IMR-90 (cell line): ENCODE measurements around the gene TOR2A. TPM values are rescaled to one million over a fixed set of nuclear protein-coding genes. Genes with fewer than 3 reads are reported as not detected.

ENCODE experiments used
- ATAC-seq: fragments of 200-7000 bp; cut with Tn5 transposase; 2 replicates; pipeline ENCODE4 v1.9.1; 2020; ENCODE audit warnings: low read depth, mild to moderate bottlenecking, moderate library complexity
- BruUV-seq: library from RNA; stranded (reverse); fragments of 400-500 nt; replicated peaks from 2 replicates; lab custom pipeline; 2021; lab: Mats Ljungman, UMichigan
- CTCF ChIA-PET: fragments of 300-600 bp; formaldehyde crosslinking; extraction: SDS; loops from one replicate; lab custom pipeline; 2021; ENCODE audit warnings: antibody characterized with exemption; lab: Yijun Ruan, JAX
- POLR2A ChIA-PET: fragments of 300-600 bp; sonication (Branson Sonifier 250); formaldehyde crosslinking; loops from one replicate; lab custom pipeline; 2022; ENCODE audit warnings: antibody characterized with exemption; ENCODE audit not compliant: unreplicated experiment; lab: Charles Lee
- DNase-seq: peaks from one replicate; pipeline ENCODE4 v3.0.0; 2013
- H2AFZ ChIP-seq: replicated peaks from 2 replicates; pipeline ENCODE3; 2013; ENCODE audit warnings: low read length, mild to moderate bottlenecking; ENCODE audit not compliant: poor library complexity
- H2AK5ac ChIP-seq: 2 replicates; pipeline ENCODE4 v1.6.1; 2013; ENCODE audit warnings: low read depth, low read length, inconsistent platforms
- H2AK9ac ChIP-seq: replicated peaks from 2 replicates; pipeline ENCODE3; 2013; ENCODE audit warnings: mild to moderate bottlenecking, low read depth, low read length, moderate library complexity; ENCODE audit not compliant: poor library complexity
- H2BK120ac ChIP-seq: 2 replicates; pipeline ENCODE4 v1.6.1; 2013; ENCODE audit warnings: low read depth, low read length, inconsistent platforms
- H2BK15ac ChIP-seq: 3 replicates; pipeline ENCODE4 v1.6.1; 2013; ENCODE audit warnings: low read depth, low read length, inconsistent platforms
- H2BK20ac ChIP-seq: 2 replicates; pipeline ENCODE4 v1.6.1; 2013; ENCODE audit warnings: low read depth, mild to moderate bottlenecking, inconsistent platforms, low read length, moderate library complexity
- H2BK5ac ChIP-seq: 2 replicates; pipeline ENCODE4 v1.6.1; 2013; ENCODE audit warnings: mild to moderate bottlenecking, low read depth, low read length, inconsistent platforms; ENCODE audit not compliant: poor library complexity, severe bottlenecking
- H3K14ac ChIP-seq: replicated peaks from 2 replicates; pipeline ENCODE4 v1.6.1; 2013; ENCODE audit warnings: low read depth, low read length, inconsistent platforms
- H3K18ac ChIP-seq: 2 replicates; pipeline ENCODE4 v1.6.1; 2013; ENCODE audit warnings: low read depth, low read length, control low read depth
- H3K23ac ChIP-seq: 2 replicates; pipeline ENCODE4 v1.6.1; 2013; ENCODE audit warnings: low read depth, low read length, inconsistent platforms
- H3K27ac ChIP-seq: 2 replicates; pipeline ENCODE4 v1.5.1; 2013; ENCODE audit warnings: mild to moderate bottlenecking, control low read depth, low read length; ENCODE audit not compliant: insufficient read depth
- H3K27me3 ChIP-seq: 2 replicates; pipeline ENCODE4 v1.6.1; 2013; ENCODE audit warnings: low read length; ENCODE audit not compliant: control insufficient read depth, insufficient read depth
- H3K36me3 ChIP-seq: 2 replicates; pipeline ENCODE4 v1.6.1; 2013; ENCODE audit warnings: low read length, mixed read lengths; ENCODE audit not compliant: control insufficient read depth, insufficient read depth
- H3K4ac ChIP-seq: 2 replicates; pipeline ENCODE4 v1.6.1; 2013; ENCODE audit warnings: low read depth, low read length, inconsistent platforms
- H3K4me1 ChIP-seq: 2 replicates; pipeline ENCODE4 v1.6.1; 2013; ENCODE audit warnings: low read length, mixed read lengths; ENCODE audit not compliant: control insufficient read depth, insufficient read depth
- H3K4me2 ChIP-seq: 2 replicates; pipeline ENCODE4 v1.6.1; 2013; ENCODE audit warnings: low read depth, mild to moderate bottlenecking, control low read depth, low read length, moderate library complexity
- H3K4me3 ChIP-seq: 2 replicates; pipeline ENCODE4 v1.5.1; 2013; ENCODE audit warnings: low read depth, mild to moderate bottlenecking, control low read depth, low read length, moderate library complexity; ENCODE audit not compliant: insufficient read depth
- H3K56ac ChIP-seq: 2 replicates; pipeline ENCODE4 v1.6.1; 2013; ENCODE audit warnings: low read length, inconsistent platforms; ENCODE audit not compliant: insufficient read depth; ENCODE audit errors: extremely low read depth
- H3K79me1 ChIP-seq, 2 experiments: 2 replicates each; pipeline ENCODE4 v1.6.1; 2013; ENCODE audit warnings: low read length in 2 of 2, inconsistent platforms in 1 of 2, low read depth in 1 of 2
- H3K9ac ChIP-seq: 2 replicates; pipeline ENCODE4 v1.6.1; 2013; ENCODE audit warnings: low read depth, low read length, control low read depth
- H3K9me1 ChIP-seq: 2 replicates; pipeline ENCODE4 v1.6.1; 2013; ENCODE audit warnings: low read length, inconsistent platforms; ENCODE audit not compliant: insufficient read depth
- H3K9me3 ChIP-seq: 2 replicates; pipeline ENCODE4 v1.6.1; 2013; ENCODE audit warnings: low read length; ENCODE audit not compliant: control insufficient read depth, insufficient read depth
- H4K20me1 ChIP-seq: 2 replicates; pipeline ENCODE4 v1.6.1; 2013; ENCODE audit warnings: low read length, inconsistent platforms; ENCODE audit not compliant: insufficient read depth
- H4K5ac ChIP-seq: 2 replicates; pipeline ENCODE4 v1.6.1; 2013; ENCODE audit warnings: mild to moderate bottlenecking, low read depth, low read length, control low read depth
- H4K8ac ChIP-seq, 2 experiments: 2 replicates each; pipeline ENCODE4 v1.6.1; 2013; ENCODE audit warnings: low read depth in 2 of 2, low read length in 2 of 2, control low read depth in 1 of 2, inconsistent platforms in 1 of 2
- H4K91ac ChIP-seq: 2 replicates; pipeline ENCODE4 v1.6.1; 2013; ENCODE audit warnings: low read depth, low read length, inconsistent platforms; ENCODE audit not compliant: insufficient read depth
- BHLHE40 ChIP-seq: fragments of 150-350 bp; IDR thresholded peaks from 2 replicates; pipeline ENCODE4 v1.6.1; 2016; ENCODE audit warnings: mild to moderate bottlenecking, low read depth, low read length
- CEBPB ChIP-seq: IDR thresholded peaks from 2 replicates; pipeline ENCODE4 v1.6.1; 2012; ENCODE audit warnings: low read depth, low read length, improper control_type of control experiment
- CHD1 ChIP-seq: IDR thresholded peaks from 2 replicates; pipeline ENCODE4 v1.6.1; 2012; ENCODE audit warnings: low read depth, low read length, improper control_type of control experiment
- ELK1 ChIP-seq: fragments of 150-350 bp; IDR thresholded peaks from 2 replicates; pipeline ENCODE4 v1.6.1; 2016; ENCODE audit warnings: low read depth, mild to moderate bottlenecking, low read length, moderate library complexity, borderline replicate concordance
- FOS ChIP-seq: fragments of 150-350 bp; IDR thresholded peaks from 2 replicates; pipeline ENCODE4 v1.6.1; 2016; ENCODE audit warnings: low read depth, low read length
- MAFK ChIP-seq: IDR thresholded peaks from 2 replicates; pipeline ENCODE4 v1.6.1; 2012; ENCODE audit warnings: low read depth, low read length, improper control_type of control experiment
- MAZ ChIP-seq: IDR thresholded peaks from 2 replicates; pipeline ENCODE4 v1.6.1; 2012; ENCODE audit warnings: low read depth, mild to moderate bottlenecking, low read length, improper control_type of control experiment, moderate library complexity, borderline replicate concordance
- MXI1 ChIP-seq: IDR thresholded peaks from 2 replicates; pipeline ENCODE4 v1.6.1; 2012; ENCODE audit warnings: low read depth, mild to moderate bottlenecking, low read length, moderate library complexity, borderline replicate concordance
- NFE2L2 ChIP-seq: fragments of 150-350 bp; IDR thresholded peaks from 2 replicates; pipeline ENCODE4 v1.6.1; 2016; ENCODE audit warnings: low read depth, mild to moderate bottlenecking, low read length
- POLR2A ChIP-seq: IDR thresholded peaks from 2 replicates; pipeline ENCODE4 v1.6.1; 2012; ENCODE audit warnings: mild to moderate bottlenecking, low read depth, low read length
- RAD21 ChIP-seq: IDR thresholded peaks from 2 replicates; pipeline ENCODE4 v1.6.1; 2012; ENCODE audit warnings: low read length, improper control_type of control experiment
- RCOR1 ChIP-seq: IDR thresholded peaks from 2 replicates; pipeline ENCODE4 v1.6.1; 2012; ENCODE audit warnings: mild to moderate bottlenecking, low read length, improper control_type of control experiment; ENCODE audit not compliant: insufficient replicate concordance
- RFX5 ChIP-seq: IDR thresholded peaks from 2 replicates; pipeline ENCODE4 v1.8.0; 2012; ENCODE audit warnings: low read depth, mild to moderate bottlenecking, low read length, moderate library complexity
- SMC3 ChIP-seq: fragments of 150-350 bp; IDR thresholded peaks from 2 replicates; pipeline ENCODE4 v1.6.1; 2016; ENCODE audit warnings: low read depth, mild to moderate bottlenecking, antibody characterized with exemption, low read length, moderate library complexity
- USF2 ChIP-seq: fragments of 150-350 bp; IDR thresholded peaks from 2 replicates; pipeline ENCODE4 v1.6.1; 2017; ENCODE audit warnings: mild to moderate bottlenecking, antibody characterized with exemption, low read length, low read depth
- WGBS, 2 experiments: methylation state at CpG; one replicate each; pipeline versions ENCODE4 v1.1.5 to v1.1.7; 2013; ENCODE audit warnings: missing lambda C conversion rate in 2 of 2; ENCODE audit not compliant: insufficient read length in 1 of 2; ENCODE audit errors: extremely low coverage in 2 of 2; 5-methylcytosine and 5-hydroxymethylcytosine counted together
- dilution Hi-C: fragments of 300-500 bp; cut with HindIII; formaldehyde crosslinking; loops from one replicate; pipeline ENCODE4 v1.14.3; 2018; ENCODE audit warnings: low sequenced_read_pairs; ENCODE audit not compliant: unreplicated experiment
- in situ Hi-C: fragments of 300-500 bp; cut with MboI; formaldehyde crosslinking; loops from 3 replicates; pipeline ENCODE4 v1.14.3; 2019; ENCODE audit warnings: low sequenced_read_pairs, inconsistent platforms, mixed read lengths
- intact Hi-C: fragments of 100-400 bp; cut with micrococcal nuclease; formaldehyde crosslinking; loops from 2 replicates; pipeline ENCODE4 v1.10.0; 2022
- polyA plus RNA-seq, 3 experiments: library from polyadenylated mRNA; depleted of rRNA; stranded (reverse); fragments of >200 nt; gene quantifications; 2 replicates each; pipeline ENCODE4 v1.2.3, GENCODE V29; 2012; ENCODE audit warnings: low replicate concordance in 1 of 3
- total RNA-seq: library from RNA; depleted of rRNA; stranded (reverse); fragments of >200 nt; gene quantifications from 2 replicates; pipeline ENCODE4 v1.2.3, GENCODE V29; 2012

Gene TOR2A
- total and polyA plus RNA-seq, 2 of the 4 experiments (the other 2 are of a cell fraction): 0.90 to 12.5 TPM

GRCh38 chr9:127761061-127761460 lies 26.0 kb upstream of the TOR2A start:
- no peak overlapping the region for H2BK15ac ChIP-seq
- H3K4me1 ChIP-seq: no peaks in the 10 kb centered on the region
- H3K79me1 ChIP-seq: no peaks in the 10 kb centered on the region
- WGBS, 2 experiments: 57% methylated on average over 1 of the region's 5 CpGs; no CpG with 5 or more reads in 1 of the 2 experiments
- ATAC-seq (no peak), DNase-seq (no peak)
- no peak overlapping the region for H2BK5ac ChIP-seq
- no peaks in the 10 kb centered on the region for H3K36me3 ChIP-seq
- dilution Hi-C loops (no loop called here), in situ Hi-C loops (no loop called here), intact Hi-C loops (no loop called here)
- H2AFZ ChIP-seq: no peak overlapping the region
- H2BK20ac ChIP-seq: no peak overlapping the region
- BruUV-seq: no TSS peak
- no peak overlapping the region for H3K27ac ChIP-seq
- no peak overlapping the region for H3K18ac ChIP-seq
- H3K56ac ChIP-seq: no peak overlapping the region
- H3K9me1 ChIP-seq: no peaks in the 10 kb centered on the region
- H4K8ac ChIP-seq: no peak overlapping the region
- ChIA-PET POLR2A (no interaction called here), CTCF (no interaction called here)
- H3K27me3 ChIP-seq: peaks cover 39% of the 10 kb centered on the region
- H2BK120ac ChIP-seq: no peak overlapping the region
- no peak overlapping the region for H4K91ac ChIP-seq
- H3K23ac ChIP-seq: no peak overlapping the region
- H2AK5ac ChIP-seq: no peak overlapping the region
- H3K4me2 ChIP-seq: no peak overlapping the region
- no peak overlapping the region for H4K5ac ChIP-seq
- H3K4ac ChIP-seq: no peak overlapping the region
- H3K9me3 ChIP-seq: no peaks in the 10 kb centered on the region
- no peak overlapping the region for H3K9ac ChIP-seq
- TF ChIP-seq CHD1 (no peak), ELK1 (no peak), POLR2A (no peak), RFX5 (no peak), RAD21 (no peak), FOS (no peak), RCOR1 (no peak), MAFK (no peak), USF2 (no peak), BHLHE40 (no peak), SMC3 (no peak), CEBPB (no peak), MXI1 (no peak), MAZ (no peak), NFE2L2 (no peak)
- no peak overlapping the region for H2AK9ac ChIP-seq
- no peak overlapping the region for H3K14ac ChIP-seq
- no peaks in the 10 kb centered on the region for H4K20me1 ChIP-seq
- H3K4me3 ChIP-seq: no peak overlapping the region
